HG03139 (cell line): ENCODE results near the gene KCNS1.
"Not testable (repeated sequence)": the region's sequence is repeated elsewhere in the genome, so short reads cannot be mapped to it uniquely, and the experiment has no call there.

ENCODE experiments used
- ATAC-seq: cut with Tn5 transposase; IDR thresholded peaks from one replicate; pipeline ENCODE4 v1.9.1; 2021; ENCODE audit not compliant: unreplicated experiment

The KCNS1 gene

GRCh38 chr20:45100563-45101245 is at the start of gene KCNS1:
Gene KCNS1, minus strand, starts transcription at chr20:45101127. Its CDS starts 1,891 bp downstream, at chr20:45099236.
- ATAC-seq, result no peak

- ATAC-seq, result no peak
Observed at GRCh38 chr20:45149062-45149461, 48.1 kb upstream of the KCNS1 start.

GRCh38 chr20:45140836-45141235 is 39.9 kb upstream of the KCNS1 start:
- ATAC-seq, result no peak

GRCh38 chr20:45139733-45140375 is 38.9 kb upstream of the KCNS1 start:
- ATAC-seq, result not testable (repeated sequence)

GRCh38 chr20:45138561-45139300 is 37.8 kb upstream of the KCNS1 start:
- ATAC-seq, result no peak

GRCh38 chr20:45136911-45137310 is 36.0 kb upstream of the KCNS1 start:
- ATAC-seq, result no peak

- no peak for ATAC-seq
Observed at GRCh38 chr20:45128099-45128498, 27.2 kb upstream of the KCNS1 start.

- no peak for ATAC-seq
Observed at GRCh38 chr20:45124365-45124764, 23.4 kb upstream of the KCNS1 start, which contains the start of gene WFDC12. Gene WFDC12, minus strand, starts transcription at chr20:45124465. Its CDS starts 18 bp downstream, at chr20:45124447.

- ATAC-seq, result no peak
Observed at GRCh38 chr20:45121388-45121787, 20.5 kb upstream of the KCNS1 start.

- ATAC-seq, result no peak
Observed at GRCh38 chr20:45119556-45120266, 18.8 kb upstream of the KCNS1 start.

GRCh38 chr20:45118028-45118427 is 17.1 kb upstream of the KCNS1 start:
- no peak for ATAC-seq

- ATAC-seq, result no peak
Observed at GRCh38 chr20:45117581-45117980, 16.7 kb upstream of the KCNS1 start.

GRCh38 chr20:45115829-45116228 is 14.9 kb upstream of the KCNS1 start:
- no peak for ATAC-seq

GRCh38 chr20:45115386-45115774 is 14.5 kb upstream of the KCNS1 start:
- ATAC-seq, result no peak

GRCh38 chr20:45114465-45115385 is 13.8 kb upstream of the KCNS1 start, which contains the start of gene WFDC5:
Gene WFDC5, minus strand, starts transcription at chr20:45115174. Its CDS starts 91 bp downstream, at chr20:45115083.
- ATAC-seq, result no peak

GRCh38 chr20:45113865-45114264 is 12.9 kb upstream of the KCNS1 start:
- ATAC-seq, result no peak

- no peak for ATAC-seq
Observed at GRCh38 chr20:45112754-45113153, 11.8 kb upstream of the KCNS1 start.

- no peak for ATAC-seq
Observed at GRCh38 chr20:45111799-45112471, 11.0 kb upstream of the KCNS1 start.

GRCh38 chr20:45111285-45111684 is 10.4 kb upstream of the KCNS1 start:
- no peak for ATAC-seq

- no peak for ATAC-seq
Observed at GRCh38 chr20:45110301-45110700, 9.4 kb upstream of the KCNS1 start.
